Right atrium auricular region (tissue), 2 donors: Measurements from ENCODE around the gene HS3ST6. TPM values are rescaled to one million over a fixed set of nuclear protein-coding genes. Genes with fewer than 3 reads are reported as not detected.
"Not testable (repeated sequence)": the region's sequence is repeated elsewhere in the genome, so short reads cannot be mapped to it uniquely, and the experiment has no call there.

Experiments used
- DNase-seq: peaks from one replicate; pipeline ENCODE4 v3.0.0-alpha.2; 2019; ENCODE audit warnings: low spot score
- H3K27ac ChIP-seq, 2 donors: fragments of 200-600 bp; sonication (generic); 1 replicate in 1 of 2; 2 replicates in 1 of 2; pipeline ENCODE4 v1.5.1; 2016 to 2019
- H3K27me3 ChIP-seq, 2 donors: fragments of 200-600 bp; sonication (generic); one replicate each; pipeline versions ENCODE4 v1.5.1 to v1.6.0; 2017 to 2019
- H3K36me3 ChIP-seq: fragments of 200-600 bp; sonication (generic); one replicate; pipeline ENCODE4 v1.5.1; 2016
- H3K4me1 ChIP-seq, 2 donors: fragments of 200-600 bp; sonication (generic); one replicate each; pipeline versions ENCODE4 v1.5.1 to v1.6.0; 2017 to 2019
- H3K4me3 ChIP-seq, 2 donors: fragments of 200-600 bp; sonication (generic); 1 replicate in 1 of 2; 2 replicates in 1 of 2; pipeline ENCODE4 v1.5.1; 2017 to 2019; ENCODE audit warnings: mild to moderate bottlenecking in 1 of 2, moderate library complexity in 1 of 2
- H3K9me3 ChIP-seq, 2 donors: fragments of 200-600 bp; sonication (generic); one replicate each; pipeline ENCODE4 v1.5.1; 2019
- CTCF ChIP-seq, 2 donors: fragments of 200-600 bp; sonication (generic); IDR thresholded peaks; one replicate each; pipeline ENCODE4 v1.5.1; 2019; ENCODE audit warnings: antibody characterized with exemption in 2 of 2
- total RNA-seq, 2 donors: library from RNA; depleted of rRNA; stranded (reverse); fragments of >200 nt; gene quantifications; one replicate each; pipeline ENCODE4 v1.1.0, GENCODE V29; 2016

HS3ST6 gene
- total RNA-seq, 2 donors from 2014 or later = not detected

DNA sequence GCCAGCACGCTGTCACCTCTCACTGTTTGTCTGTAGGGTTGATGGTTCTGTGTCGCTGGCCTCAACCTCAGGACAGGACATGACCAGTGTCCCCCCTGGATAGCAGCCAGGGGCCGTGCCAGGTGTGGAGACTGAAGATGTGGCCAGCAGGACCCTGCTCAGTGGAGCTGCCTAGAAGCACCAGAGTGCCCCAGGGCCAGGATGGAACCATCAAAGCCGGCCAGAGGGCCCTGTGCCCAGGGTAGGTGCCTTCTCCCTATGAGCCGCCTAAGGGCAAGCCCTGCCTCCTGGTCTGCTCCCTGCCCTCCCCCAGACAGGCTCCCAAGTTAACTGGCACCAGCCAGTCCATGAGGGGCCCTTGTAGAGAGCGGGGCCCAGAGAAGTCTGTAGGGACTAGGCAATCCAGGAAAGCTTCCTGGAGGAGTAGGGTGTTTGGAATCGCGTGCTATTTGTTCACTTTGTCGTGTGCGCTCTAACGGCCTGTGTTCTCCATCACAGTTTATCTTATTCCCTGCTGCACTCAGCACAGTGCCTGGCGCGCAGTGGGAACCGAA, 40.6 kb upstream of the HS3ST6 start:
- Histone ChIP-seq H3K36me3 (peaks cover 25% of the 10 kb centered on the region), H3K9me3 (no peaks in the 10 kb centered on the region), H3K4me1 (peaks cover 0 to 39% of the 10 kb centered on the region in 2 donors), H3K27me3 (no peaks in the 10 kb centered on the region), H3K27ac (peak overlapping the region; percentile 82 to 85), H3K4me3 (peak overlapping the region; percentile 81 to 88)
- no peak for DNase-seq
- no peak for TF ChIP-seq CTCF (IDR thresholded peaks at IDR 0.05)

DNA sequence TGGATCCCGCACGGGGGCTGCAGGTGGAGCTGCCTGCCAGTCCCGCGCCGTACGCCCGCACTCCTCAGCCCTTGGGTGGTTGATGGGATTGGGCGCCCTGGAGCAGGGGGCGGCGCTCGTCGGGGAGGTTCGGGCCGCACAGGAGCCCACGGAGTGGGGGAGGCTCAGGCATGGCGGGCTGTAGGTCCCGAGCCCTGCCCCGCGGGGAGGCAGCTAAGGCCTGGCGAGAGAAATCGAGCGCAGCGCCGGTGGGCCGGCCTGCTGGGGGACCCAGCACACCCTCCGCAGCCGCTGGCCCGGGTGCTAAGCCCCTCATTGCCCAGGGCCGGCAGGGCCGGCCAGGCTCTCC, 39.9 kb upstream of the HS3ST6 start:
- not testable (repeated sequence) for H3K4me3 ChIP-seq, H3K27ac ChIP-seq, DNase-seq, H3K9me3 ChIP-seq, H3K27me3 ChIP-seq
- H3K4me1 ChIP-seq = peaks cover 0 to 33% of the 10 kb centered on the region in 2 donors
- H3K36me3 ChIP-seq = peaks cover 19% of the 10 kb centered on the region

DNA sequence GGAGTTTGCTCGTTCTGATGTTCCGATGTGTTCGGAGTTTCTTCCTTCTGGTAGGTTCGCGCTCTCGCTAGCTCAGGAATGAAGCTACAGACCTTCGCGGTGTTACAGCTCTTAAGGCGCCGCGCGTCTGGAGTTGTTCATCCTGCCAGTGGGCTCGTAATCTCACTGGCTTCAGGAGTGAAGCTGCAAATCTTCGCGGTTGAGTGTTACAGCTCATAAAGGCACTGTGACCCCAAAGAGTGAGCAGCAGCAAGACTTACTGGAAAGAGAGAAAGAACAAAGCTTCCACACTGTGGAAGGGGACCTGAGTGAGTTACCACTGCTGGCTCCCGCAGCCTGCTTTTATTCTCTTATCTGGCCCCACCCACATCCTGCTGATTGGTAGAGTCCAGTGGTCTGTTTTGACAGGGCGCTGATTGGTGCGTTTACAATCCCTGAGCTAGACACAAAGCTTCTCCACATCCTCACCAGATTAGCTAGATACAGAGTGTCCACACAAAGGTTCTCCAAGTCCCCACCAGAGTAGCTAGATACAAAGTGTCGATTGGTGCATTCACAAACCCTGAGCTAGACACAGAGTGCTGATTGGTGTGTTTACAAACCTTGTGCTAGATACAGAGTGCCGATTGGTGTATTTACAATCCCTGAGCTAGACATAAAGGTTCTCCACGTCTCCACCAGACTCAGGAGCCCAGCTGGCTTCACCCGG, 39.4 kb upstream of the HS3ST6 start:
- H3K4me3 ChIP-seq, H3K9me3 ChIP-seq, H3K27me3 ChIP-seq, DNase-seq, H3K27ac ChIP-seq: not testable (repeated sequence)
- peaks cover 0 to 33% of the 10 kb centered on the region in 2 donors for H3K4me1 ChIP-seq
- H3K36me3 ChIP-seq = peaks cover 14% of the 10 kb centered on the region

- no peak for TF ChIP-seq CTCF (IDR thresholded peaks at IDR 0.05)
- H3K27ac ChIP-seq = peak overlapping the region; percentile 74 to 84
- no peak for DNase-seq
- peak overlapping the region; percentile 12 to 38 for H3K4me3 ChIP-seq
- H3K36me3 ChIP-seq = no peaks in the 10 kb centered on the region
- H3K4me1 ChIP-seq = peaks cover 0 to 20% of the 10 kb centered on the region in 2 donors
- H3K27me3 ChIP-seq = no peaks in the 10 kb centered on the region
- no peaks in the 10 kb centered on the region for H3K9me3 ChIP-seq
These were observed 35.5 kb upstream of the HS3ST6 start for GRCh38 chr16:1953734-1954133.

DNA sequence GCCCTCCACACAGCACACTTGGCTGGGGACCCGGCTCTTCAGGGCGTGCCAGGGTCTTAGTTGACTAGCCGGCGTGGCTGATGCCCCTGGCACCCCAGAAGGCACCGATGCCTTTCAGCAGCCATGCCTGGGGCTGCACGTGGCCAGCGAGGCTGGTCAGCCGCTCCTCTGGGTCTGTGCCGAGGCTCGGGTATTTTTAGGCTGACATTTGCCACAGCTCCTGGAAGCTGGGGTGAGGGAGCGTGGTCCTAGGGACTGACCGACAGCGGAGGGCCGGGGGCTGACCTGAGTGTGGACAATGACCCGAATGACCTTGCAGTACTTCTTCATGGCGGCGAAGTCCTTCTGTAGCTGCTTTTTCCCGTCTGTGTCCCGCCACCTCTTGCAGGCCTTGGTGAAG, 32.3 kb upstream of the HS3ST6 start:
- peak overlapping the region; percentile 67 to 80 for H3K27ac ChIP-seq

DNA sequence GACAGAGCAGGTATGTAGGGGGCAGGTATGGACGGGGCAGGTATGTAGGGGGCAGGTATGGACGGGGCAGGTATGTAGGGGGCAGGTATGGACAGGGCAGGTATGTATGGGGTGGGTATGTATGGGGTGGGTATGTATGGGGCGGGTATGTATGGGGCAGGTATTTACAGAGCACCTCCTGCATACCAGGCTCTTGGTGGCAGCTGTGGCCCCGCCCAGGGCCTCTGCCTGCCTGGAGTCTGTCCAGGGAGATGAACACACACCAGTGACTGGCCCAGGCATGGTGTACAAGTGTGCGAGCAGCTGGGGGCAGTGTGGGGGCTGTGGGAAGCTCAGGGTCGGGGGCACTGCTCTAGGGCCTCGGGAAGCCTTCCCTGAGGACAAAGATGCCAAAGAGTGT, 31.8 kb upstream of the HS3ST6 start:
- no peak overlapping the region for H3K4me3 ChIP-seq
- no peak for TF ChIP-seq CTCF (IDR thresholded peaks at IDR 0.05)
- H3K27me3 ChIP-seq = no peaks in the 10 kb centered on the region
- H3K36me3 ChIP-seq = no peaks in the 10 kb centered on the region
- H3K4me1 ChIP-seq = peaks cover 0 to 18% of the 10 kb centered on the region in 2 donors
- no peak for DNase-seq
- H3K9me3 ChIP-seq = no peaks in the 10 kb centered on the region
- peak overlapping the region; percentile 67 to 80 for H3K27ac ChIP-seq

More for the DNA sequence above, 32.3 kb upstream of the HS3ST6 start:
- TF ChIP-seq CTCF (IDR thresholded peaks at IDR 0.05) = no peak
- H3K4me3 ChIP-seq = no peak overlapping the region
- H3K9me3 ChIP-seq = no peaks in the 10 kb centered on the region
- H3K27me3 ChIP-seq = no peaks in the 10 kb centered on the region
- DNase-seq = no peak
- H3K36me3 ChIP-seq = no peaks in the 10 kb centered on the region
- peaks cover 0 to 18% of the 10 kb centered on the region in 2 donors for H3K4me1 ChIP-seq

GRCh38 chr16:1949507-1949906, 31.3 kb upstream of the HS3ST6 start:
- H3K9me3 ChIP-seq = no peaks in the 10 kb centered on the region
- DNase-seq = no peak
- no peaks in the 10 kb centered on the region for H3K27me3 ChIP-seq
- peaks cover 0 to 13% of the 10 kb centered on the region in 2 donors for H3K4me1 ChIP-seq
- no peak overlapping the region for H3K4me3 ChIP-seq
- H3K36me3 ChIP-seq = no peaks in the 10 kb centered on the region
- TF ChIP-seq CTCF (IDR thresholded peaks at IDR 0.05) = no peak
- no peak overlapping the region for H3K27ac ChIP-seq
